K562 (cell line): ENCODE data around the gene TBC1D10A.

Experiments used
- POLR2A ChIP-seq: fragments of 450-650 bp; conservative IDR thresholded peaks from 2 replicates; pipeline ENCODE4 v1.6.1; 2016
- U2AF1 ChIP-seq: fragments of 200-400 bp; formaldehyde crosslinking; optimal IDR thresholded peaks from 2 replicates; pipeline ENCODE3; 2017; ENCODE audit warnings: mild to moderate bottlenecking, low read depth, low read length, moderate library complexity
- USF2 ChIP-seq: sonication (generic); formaldehyde crosslinking; IDR thresholded peaks from 2 replicates; pipeline ENCODE4 v1.5.0; 2020; ENCODE audit warnings: missing genetic modification reagents
- ZBTB33 ChIP-seq: sonication (generic); formaldehyde crosslinking; IDR thresholded peaks from 2 replicates; pipeline ENCODE4 v1.8.1; 2023; ENCODE audit warnings: mild to moderate bottlenecking, missing genetic modification reagents
- ZNF143 ChIP-seq: sonication (generic); formaldehyde crosslinking; IDR thresholded peaks from 2 replicates; pipeline ENCODE4 v1.9.0; 2022; ENCODE audit warnings: mild to moderate bottlenecking, missing genetic modification reagents
- TF ChIP-seq, protein P1 (sequence below): sonication (generic); formaldehyde crosslinking; IDR thresholded peaks from 2 replicates; pipeline ENCODE4 v1.9.0; 2022; ENCODE audit warnings: mild to moderate bottlenecking, missing genetic modification reagents

DNA sequence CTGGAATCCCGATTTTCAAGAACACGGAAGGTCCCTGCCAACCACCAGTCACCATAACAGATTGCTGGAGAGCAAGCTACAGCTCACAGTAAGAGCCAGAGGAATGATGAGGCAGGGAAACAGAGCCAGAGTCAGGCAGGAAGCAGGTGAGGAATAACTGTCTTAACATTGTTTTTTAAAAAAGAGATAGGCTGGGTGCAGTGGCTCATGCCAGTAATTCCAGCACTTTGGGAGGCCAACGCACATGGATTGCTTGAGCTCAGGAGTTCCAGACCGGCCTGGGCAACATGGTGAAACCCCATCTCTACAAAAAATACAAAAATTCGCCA, 24.0 kb downstream of the TBC1D10A start:
- TF ChIP-seq, protein P1, sequence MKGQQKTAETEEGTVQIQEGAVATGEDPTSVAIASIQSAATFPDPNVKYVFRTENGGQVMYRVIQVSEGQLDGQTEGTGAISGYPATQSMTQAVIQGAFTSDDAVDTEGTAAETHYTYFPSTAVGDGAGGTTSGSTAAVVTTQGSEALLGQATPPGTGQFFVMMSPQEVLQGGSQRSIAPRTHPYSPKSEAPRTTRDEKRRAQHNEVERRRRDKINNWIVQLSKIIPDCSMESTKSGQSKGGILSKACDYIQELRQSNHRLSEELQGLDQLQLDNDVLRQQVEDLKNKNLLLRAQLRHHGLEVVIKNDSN, result no peak
- TF ChIP-seq USF2 (CRISPR knock-in tag) (no peak), ZBTB33 (CRISPR knock-in tag) (no peak), POLR2A (no peak), ZNF143 (no peak), U2AF1 (no peak)
